Lung (tissue), 12 donors: ENCODE data around the gene PDZRN4. TPM values are rescaled to one million over a fixed set of nuclear protein-coding genes. Genes with fewer than 3 reads are reported as not detected.

ENCODE experiments used
- ATAC-seq: fragments of 200-7000 bp; cut with Tn5 transposase; one replicate; pipeline ENCODE4 v1.9.1; 2020; ENCODE audit warnings: moderate number of reproducible peaks; ENCODE audit not compliant: insufficient read depth, low FRiP score
- DNase-seq, 3 donors: peaks; one replicate each; pipeline ENCODE4 v3.0.0-alpha.2; 2013 to 2017
- H3K27ac ChIP-seq, 2 donors: one replicate each; pipeline ENCODE4 v1.5.1; 2013; ENCODE audit warnings: mild to moderate bottlenecking in 2 of 2, moderate library complexity in 2 of 2, control low read depth in 1 of 2, inconsistent platforms in 1 of 2, low read depth in 1 of 2, low read length in 1 of 2
- H3K27me3 ChIP-seq, 3 donors: one replicate each; pipeline ENCODE4 v1.5.1; 2013; ENCODE audit warnings: low read length in 2 of 3; ENCODE audit not compliant: control insufficient read depth in 3 of 3, insufficient read depth in 3 of 3
- H3K36me3 ChIP-seq, 4 donors: one replicate each; pipeline ENCODE4 v1.5.1; 2013; ENCODE audit warnings: low read length in 4 of 4, mild to moderate bottlenecking in 1 of 4, moderate library complexity in 1 of 4; ENCODE audit not compliant: control insufficient read depth in 4 of 4, insufficient read depth in 4 of 4
- H3K4me1 ChIP-seq, 5 donors: one replicate each; pipeline ENCODE4 v1.5.1; 2013; ENCODE audit warnings: low read length in 5 of 5, mild to moderate bottlenecking in 2 of 5, moderate library complexity in 1 of 5; ENCODE audit not compliant: control insufficient read depth in 5 of 5, insufficient read depth in 5 of 5
- H3K4me3 ChIP-seq: one replicate; pipeline ENCODE4 v1.5.1; 2013; ENCODE audit warnings: mild to moderate bottlenecking, control low read depth, moderate library complexity
- H3K9ac ChIP-seq, 2 donors: one replicate each; pipeline ENCODE4 v1.5.1; 2013; ENCODE audit warnings: low read length in 2 of 2, control low read depth in 1 of 2; ENCODE audit not compliant: insufficient read depth in 1 of 2
- H3K9me3 ChIP-seq, 4 donors: one replicate each; pipeline ENCODE4 v1.5.1; 2013; ENCODE audit warnings: low read length in 3 of 4, mild to moderate bottlenecking in 1 of 4, moderate library complexity in 1 of 4; ENCODE audit not compliant: control insufficient read depth in 4 of 4, insufficient read depth in 3 of 4
- CTCF ChIP-seq: IDR thresholded peaks from 2 replicates; pipeline ENCODE4 v1.5.1; 2012; ENCODE audit warnings: mild to moderate bottlenecking; ENCODE audit errors: control extremely low read depth, extremely low read depth
- WGBS, 2 donors: extraction: QIAGEN DNeasy Blood & Tissue Kit; methylation state at CpG; one replicate each; pipeline ENCODE4 v1.1.7; 2013; 5-methylcytosine and 5-hydroxymethylcytosine counted together
- polyA plus RNA-seq, 2 donors: library from polyadenylated mRNA; stranded (reverse); fragments of 200-250 nt; gene quantifications; one replicate each; pipeline ENCODE4 v1.2.1, GENCODE V29; 2013
- total RNA-seq, 2 donors: library from RNA; depleted of rRNA in 1 of 2; stranded (reverse); fragments of >200 nt in 1 of 2; gene quantifications; one replicate each; pipeline ENCODE4 v1.2.1, GENCODE V29; 2014 to 2021
- donor health status: control.
- donor health status: control.
- donor health status: Bipolar disorder and iron deficiency.
- donor health status: healthy.
- donor health status: DM: yes; HTN: yes; CAD: no.

Gene PDZRN4
- total and polyA plus RNA-seq, 4 donors, result 0.05 to 0.54 (median 0.32) TPM

- no peaks in the 10 kb centered on the region for H3K27me3 ChIP-seq
- H3K9ac ChIP-seq, result no peak overlapping the region
- DNase-seq (no peak), ATAC-seq (no peak)
- no peaks in the 10 kb centered on the region for H3K9me3 ChIP-seq
- H3K4me1 ChIP-seq, result no peaks in the 10 kb centered on the region
- H3K4me3 ChIP-seq, result no peak overlapping the region
- no peaks in the 10 kb centered on the region for H3K36me3 ChIP-seq
- WGBS, 2 donors, result 86 to 92% methylated on average over 3 of the region's 3 CpGs
- no peak for TF ChIP-seq CTCF
- no peak overlapping the region for H3K27ac ChIP-seq
Observed at GRCh38 chr12:41325336-41325735, 137.2 kb downstream of the PDZRN4 start.

- WGBS, 2 donors, result 51 to 53% methylated on average over 4 of the region's 4 CpGs
- ATAC-seq, result no peak
- TF ChIP-seq CTCF, result no peak
- Histone ChIP-seq H3K27me3 (no peaks in the 10 kb centered on the region), H3K36me3 (no peaks in the 10 kb centered on the region), H3K4me1 (no peaks in the 10 kb centered on the region), H3K4me3 (no peak overlapping the region), H3K27ac (no peak overlapping the region), H3K9ac (no peak overlapping the region), H3K9me3 (no peaks in the 10 kb centered on the region)
- no peak for DNase-seq
Observed at GRCh38 chr12:41327096-41327895, 139.2 kb downstream of the PDZRN4 start.

- Histone ChIP-seq H3K9me3 (no peaks in the 10 kb centered on the region), H3K27ac (no peak overlapping the region), H3K4me3 (no peak overlapping the region), H3K9ac (no peak overlapping the region), H3K27me3 (no peaks in the 10 kb centered on the region), H3K36me3 (no peaks in the 10 kb centered on the region), H3K4me1 (no peaks in the 10 kb centered on the region)
- no peak for TF ChIP-seq CTCF
- WGBS, 2 donors, result 76 to 88% methylated on average over 1 of the region's 1 CpG
- DNase-seq (no peak), ATAC-seq (no peak)
Observed at GRCh38 chr12:41333974-41334373, 145.9 kb downstream of the PDZRN4 start.
